HFFc6 (cell line): ENCODE data around the gene ADNP2. TPM values are rescaled to one million over a fixed set of nuclear protein-coding genes. Genes with fewer than 3 reads are reported as not detected.

Experiments used
- DNase-seq: peaks from one replicate; pipeline ENCODE4 v3.0.0-alpha.2; 2018
- H3K27ac Mint-ChIP-seq: 2 replicates; pipeline ENCODE4 v1.8.0; 2020; ENCODE audit warnings: mild to moderate bottlenecking, mixed read lengths
- H3K27me3 Mint-ChIP-seq: 2 replicates; pipeline ENCODE4 v1.8.0; 2021; ENCODE audit warnings: mild to moderate bottlenecking, moderate library complexity, mixed read lengths; ENCODE audit not compliant: insufficient read depth
- H3K36me3 Mint-ChIP-seq: 2 replicates; pipeline ENCODE4 v1.8.0; 2021; ENCODE audit warnings: low read depth, mixed read lengths
- H3K4me1 Mint-ChIP-seq: 2 replicates; pipeline ENCODE4 v1.8.0; 2020; ENCODE audit warnings: low read depth, mixed read lengths
- H3K4me3 Mint-ChIP-seq: 2 replicates; pipeline ENCODE4 v1.8.0; 2020; ENCODE audit warnings: mild to moderate bottlenecking, moderate library complexity, mixed read lengths
- H3K9me3 Mint-ChIP-seq: 2 replicates; pipeline ENCODE4 v1.8.0; 2020; ENCODE audit warnings: mild to moderate bottlenecking, mixed read lengths
- long read RNA-seq: library from polyadenylated mRNA; unstranded; transcript quantifications from one replicate; pipeline ENCODE4 v2.0.0, GENCODE V29; 2019
- total RNA-seq, 6 experiments: library from RNA; stranded (reverse); fragmentation: NEBNext Ultra II Directional; extraction: Animal tissue kit (Norgen Biotek cat#: 25700); gene quantifications; 2 replicates in 1 of 6; 3 replicates in 5 of 6; pipeline ENCODE4 v1.2.3, GENCODE V29; 2021
- TF ChIP-seq, protein P1 (sequence below): fragments of 200-600 bp; sonication (generic); IDR thresholded peaks from 2 replicates; pipeline ENCODE4 v1.5.0; 2021; ENCODE audit warnings: antibody characterized with exemption, mild to moderate bottlenecking

Gene ADNP2, protein sequence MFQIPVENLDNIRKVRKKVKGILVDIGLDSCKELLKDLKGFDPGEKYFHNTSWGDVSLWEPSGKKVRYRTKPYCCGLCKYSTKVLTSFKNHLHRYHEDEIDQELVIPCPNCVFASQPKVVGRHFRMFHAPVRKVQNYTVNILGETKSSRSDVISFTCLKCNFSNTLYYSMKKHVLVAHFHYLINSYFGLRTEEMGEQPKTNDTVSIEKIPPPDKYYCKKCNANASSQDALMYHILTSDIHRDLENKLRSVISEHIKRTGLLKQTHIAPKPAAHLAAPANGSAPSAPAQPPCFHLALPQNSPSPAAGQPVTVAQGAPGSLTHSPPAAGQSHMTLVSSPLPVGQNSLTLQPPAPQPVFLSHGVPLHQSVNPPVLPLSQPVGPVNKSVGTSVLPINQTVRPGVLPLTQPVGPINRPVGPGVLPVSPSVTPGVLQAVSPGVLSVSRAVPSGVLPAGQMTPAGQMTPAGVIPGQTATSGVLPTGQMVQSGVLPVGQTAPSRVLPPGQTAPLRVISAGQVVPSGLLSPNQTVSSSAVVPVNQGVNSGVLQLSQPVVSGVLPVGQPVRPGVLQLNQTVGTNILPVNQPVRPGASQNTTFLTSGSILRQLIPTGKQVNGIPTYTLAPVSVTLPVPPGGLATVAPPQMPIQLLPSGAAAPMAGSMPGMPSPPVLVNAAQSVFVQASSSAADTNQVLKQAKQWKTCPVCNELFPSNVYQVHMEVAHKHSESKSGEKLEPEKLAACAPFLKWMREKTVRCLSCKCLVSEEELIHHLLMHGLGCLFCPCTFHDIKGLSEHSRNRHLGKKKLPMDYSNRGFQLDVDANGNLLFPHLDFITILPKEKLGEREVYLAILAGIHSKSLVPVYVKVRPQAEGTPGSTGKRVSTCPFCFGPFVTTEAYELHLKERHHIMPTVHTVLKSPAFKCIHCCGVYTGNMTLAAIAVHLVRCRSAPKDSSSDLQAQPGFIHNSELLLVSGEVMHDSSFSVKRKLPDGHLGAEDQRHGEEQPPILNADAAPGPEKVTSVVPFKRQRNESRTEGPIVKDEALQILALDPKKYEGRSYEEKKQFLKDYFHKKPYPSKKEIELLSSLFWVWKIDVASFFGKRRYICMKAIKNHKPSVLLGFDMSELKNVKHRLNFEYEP
- 10 to 100 TPM; 11.5 to 15.6 (median 14.3) TPM for total RNA-seq
- long read RNA-seq, partial matches to known transcripts: 0 of 3 reads
- long read RNA-seq, other reads (novel, unspliced or antisense): 3 of 3 reads

DNA sequence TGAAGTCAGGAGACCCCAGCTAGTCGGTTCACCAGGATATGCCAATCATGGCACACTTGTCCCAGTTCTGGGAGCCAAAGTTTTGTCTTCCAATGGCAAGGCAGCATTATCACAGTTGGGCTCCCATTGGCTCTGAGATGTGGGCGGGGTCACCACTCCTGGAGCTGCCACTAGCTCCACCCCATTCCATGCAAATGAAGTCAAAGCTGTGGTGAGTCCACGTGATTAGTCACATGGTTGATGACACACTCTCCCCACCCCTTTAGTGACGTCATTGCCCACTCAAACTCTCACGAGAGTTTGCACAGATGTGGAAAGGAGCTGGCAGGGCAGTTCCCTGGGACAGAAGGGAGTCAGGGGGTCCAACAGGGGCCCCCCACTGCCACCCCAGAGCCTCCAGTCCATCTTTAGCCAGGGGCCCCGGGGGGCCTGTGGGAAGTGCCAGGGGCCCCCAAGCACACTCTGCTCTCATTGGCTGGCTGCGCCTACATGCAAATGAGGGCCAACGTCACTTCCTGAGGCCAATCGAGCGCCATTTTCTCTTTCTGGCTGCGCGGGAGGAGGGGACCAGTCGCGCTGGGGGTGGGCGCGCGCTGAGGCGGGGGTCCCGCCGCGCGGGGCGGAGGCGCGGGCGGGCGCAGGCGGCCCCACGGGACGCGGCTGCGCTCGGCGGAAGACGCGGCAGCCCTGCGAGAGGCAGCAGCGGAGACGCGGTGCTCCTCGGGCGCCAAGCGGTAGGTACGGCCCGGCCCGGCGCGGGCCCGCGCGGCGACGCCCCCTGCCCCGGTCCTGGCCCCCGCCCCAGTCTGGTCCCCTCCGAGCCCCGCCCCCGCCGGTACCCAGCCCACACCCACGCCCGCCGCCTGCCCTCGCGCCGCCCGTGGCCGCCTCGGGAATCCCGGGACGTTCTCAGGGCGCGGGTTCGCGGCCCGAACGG is at the start of gene ADNP2:
Gene ADNP2, plus strand, starts transcription at position 524 of the 937 bp plus-strand sequence. CDS start 8,281 bp downstream, outside the sequence.
- peak; percentile 98 for DNase-seq
- no peaks in the 10 kb centered on the region for H3K9me3 Mint-ChIP-seq
- H3K4me1 Mint-ChIP-seq: peaks cover 48% of the 10 kb centered on the region
- H3K36me3 Mint-ChIP-seq: no peaks in the 10 kb centered on the region; the same call in 1 of the 2 replicates
- H3K27me3 Mint-ChIP-seq: peaks cover 5% of the 10 kb centered on the region
- TF ChIP-seq, protein P1, sequence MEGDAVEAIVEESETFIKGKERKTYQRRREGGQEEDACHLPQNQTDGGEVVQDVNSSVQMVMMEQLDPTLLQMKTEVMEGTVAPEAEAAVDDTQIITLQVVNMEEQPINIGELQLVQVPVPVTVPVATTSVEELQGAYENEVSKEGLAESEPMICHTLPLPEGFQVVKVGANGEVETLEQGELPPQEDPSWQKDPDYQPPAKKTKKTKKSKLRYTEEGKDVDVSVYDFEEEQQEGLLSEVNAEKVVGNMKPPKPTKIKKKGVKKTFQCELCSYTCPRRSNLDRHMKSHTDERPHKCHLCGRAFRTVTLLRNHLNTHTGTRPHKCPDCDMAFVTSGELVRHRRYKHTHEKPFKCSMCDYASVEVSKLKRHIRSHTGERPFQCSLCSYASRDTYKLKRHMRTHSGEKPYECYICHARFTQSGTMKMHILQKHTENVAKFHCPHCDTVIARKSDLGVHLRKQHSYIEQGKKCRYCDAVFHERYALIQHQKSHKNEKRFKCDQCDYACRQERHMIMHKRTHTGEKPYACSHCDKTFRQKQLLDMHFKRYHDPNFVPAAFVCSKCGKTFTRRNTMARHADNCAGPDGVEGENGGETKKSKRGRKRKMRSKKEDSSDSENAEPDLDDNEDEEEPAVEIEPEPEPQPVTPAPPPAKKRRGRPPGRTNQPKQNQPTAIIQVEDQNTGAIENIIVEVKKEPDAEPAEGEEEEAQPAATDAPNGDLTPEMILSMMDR: no peak
- peak within 1 kb of the TSS; percentile 87 for H3K4me3 Mint-ChIP-seq
- peak within 1 kb of the TSS; percentile 91 for H3K27ac Mint-ChIP-seq

GRCh38 chr18:80059945-80060344 is 49.1 kb upstream of the ADNP2 start:
- Mint-ChIP-seq H3K27ac (no peak overlapping the region), H3K36me3 (peaks cover 30% of the 10 kb centered on the region), H3K27me3 (no peaks in the 10 kb centered on the region), H3K9me3 (peaks cover 35% of the 10 kb centered on the region), H3K4me1 (no peaks in the 10 kb centered on the region), H3K4me3 (no peak overlapping the region)
- DNase-seq: no peak
- TF ChIP-seq, protein P1: no peak

GRCh38 chr18:80065705-80066104 is 43.4 kb upstream of the ADNP2 start:
- TF ChIP-seq, protein P1: no peak
- Mint-ChIP-seq H3K4me1 (no peaks in the 10 kb centered on the region), H3K36me3 (peaks cover 6% of the 10 kb centered on the region), H3K9me3 (no peaks in the 10 kb centered on the region; the same call in 1 of the 2 replicates), H3K27me3 (no peaks in the 10 kb centered on the region; the same call in 1 of the 2 replicates), H3K27ac (no peak overlapping the region), H3K4me3 (no peak overlapping the region)
- no peak for DNase-seq

DNA sequence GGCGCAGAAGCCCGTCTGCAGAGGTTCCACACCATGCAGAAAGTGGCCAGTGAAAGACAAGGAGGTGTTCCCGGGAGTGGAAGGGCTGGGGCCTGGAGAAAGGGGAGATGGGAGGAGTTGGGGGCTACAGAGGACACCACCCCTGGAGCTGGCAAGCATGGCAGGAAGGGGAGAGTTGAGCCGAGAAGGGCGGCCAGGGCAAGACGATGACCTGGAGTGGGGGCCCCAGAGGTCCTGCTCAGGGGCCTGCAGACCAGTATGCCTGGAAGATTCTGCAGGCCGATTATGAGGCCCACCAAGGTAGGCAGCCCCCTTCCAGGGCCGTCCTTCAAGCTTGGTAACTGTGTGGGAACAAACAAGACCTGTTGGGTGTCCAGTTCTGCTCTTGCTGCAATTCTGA is 41.7 kb upstream of the ADNP2 start:
- Mint-ChIP-seq H3K4me3 (no peak overlapping the region), H3K4me1 (no peaks in the 10 kb centered on the region), H3K27ac (no peak overlapping the region), H3K36me3 (no peaks in the 10 kb centered on the region), H3K9me3 (no peaks in the 10 kb centered on the region), H3K27me3 (no peaks in the 10 kb centered on the region; the same call in 1 of the 2 replicates)
- DNase-seq: no peak
- TF ChIP-seq, protein P1: no peak
